ENCODE measurements around the gene C5orf52.

C5orf52 gene

DNA sequence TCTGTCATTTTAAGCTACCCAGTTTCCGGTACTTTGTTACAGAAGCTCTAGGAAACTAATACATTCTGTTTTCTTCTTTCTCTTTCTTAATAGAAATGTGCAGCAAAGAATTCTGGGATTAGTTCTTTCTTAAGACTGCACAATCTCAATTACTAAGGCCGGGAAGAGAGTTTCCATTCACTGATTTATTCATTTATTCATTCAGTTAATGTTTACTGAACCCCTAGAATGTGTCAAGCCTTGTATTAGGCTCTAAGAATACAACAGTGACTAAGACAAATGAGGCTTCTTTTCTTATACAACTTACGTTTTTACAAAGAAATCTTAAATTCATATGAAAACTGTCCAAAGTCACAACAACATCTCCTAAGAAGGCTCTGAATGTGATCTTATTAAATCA, 32.4 kb downstream of the C5orf52 start:
- ChIA-PET POLR2A (no interaction called here), CTCF (no interaction called here)
- TF ChIP-seq FOXM1 (IDR thresholded peaks at IDR 0.05; ENCODE audit: borderline replicate concordance) (no peak), BHLHE40 (IDR thresholded peaks at IDR 0.05; ENCODE audit: borderline replicate concordance) (no peak), L3MBTL2 (conservative IDR thresholded peaks at IDR 0.05) (no peak), FOXA1 (IDR thresholded peaks at IDR 0.05) (no peak), CTBP1 (IDR thresholded peaks at IDR 0.05; ENCODE audit: borderline replicate concordance) (no peak), LEF1 (IDR thresholded peaks at IDR 0.05; ENCODE audit: borderline replicate concordance) (no peak), ELF4 (IDR thresholded peaks at IDR 0.05) (no peak), SUZ12 (IDR thresholded peaks at IDR 0.05) (no peak), TARDBP (IDR thresholded peaks at IDR 0.05) (no peak), ZNF384 (IDR thresholded peaks at IDR 0.05) (no peak), HDGF (IDR thresholded peaks at IDR 0.05; ENCODE audit: borderline replicate concordance) (no peak), FOXK2 (IDR thresholded peaks at IDR 0.05) (no peak), ARNT (IDR thresholded peaks at IDR 0.05) (no peak), NFRKB (IDR thresholded peaks at IDR 0.05) (no peak), SP1 (IDR thresholded peaks at IDR 0.05) (no peak)
- TF ChIP-seq, protein P1, sequence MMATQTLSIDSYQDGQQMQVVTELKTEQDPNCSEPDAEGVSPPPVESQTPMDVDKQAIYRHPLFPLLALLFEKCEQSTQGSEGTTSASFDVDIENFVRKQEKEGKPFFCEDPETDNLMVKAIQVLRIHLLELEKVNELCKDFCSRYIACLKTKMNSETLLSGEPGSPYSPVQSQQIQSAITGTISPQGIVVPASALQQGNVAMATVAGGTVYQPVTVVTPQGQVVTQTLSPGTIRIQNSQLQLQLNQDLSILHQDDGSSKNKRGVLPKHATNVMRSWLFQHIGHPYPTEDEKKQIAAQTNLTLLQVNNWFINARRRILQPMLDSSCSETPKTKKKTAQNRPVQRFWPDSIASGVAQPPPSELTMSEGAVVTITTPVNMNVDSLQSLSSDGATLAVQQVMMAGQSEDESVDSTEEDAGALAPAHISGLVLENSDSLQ (IDR thresholded peaks at IDR 0.05), result no peak
- no peak for DNase-seq (ENCODE audit: extremely low spot score)

DNA sequence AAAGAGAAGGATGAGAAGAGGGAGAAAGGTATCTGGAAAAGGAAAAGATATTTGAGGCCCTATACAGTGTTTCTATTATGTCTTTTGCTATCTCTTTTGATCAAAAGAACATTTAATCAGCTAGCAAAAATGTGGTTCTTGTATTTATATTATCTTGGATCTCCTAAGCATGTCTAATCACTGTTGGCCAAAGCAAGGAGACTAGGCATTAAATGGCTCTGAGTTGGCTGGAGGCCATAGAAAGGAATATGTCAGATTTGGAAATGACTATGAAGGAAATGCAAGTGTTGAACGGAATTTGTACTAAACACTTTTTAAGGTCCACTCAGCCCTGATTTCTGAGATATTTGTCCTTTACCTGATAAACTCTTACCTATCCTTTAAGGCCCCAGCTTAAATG, 37.5 kb downstream of the C5orf52 start:
- ChIA-PET CTCF (interaction anchor here (0.9 kb wide), 1 partner anchor 10 kb away, joined by 4 read pairs; no protein-coding TSS in a partner anchor), POLR2A (no interaction called here)
- TF ChIP-seq CTBP1 (IDR thresholded peaks at IDR 0.05; ENCODE audit: borderline replicate concordance) (no peak), LEF1 (IDR thresholded peaks at IDR 0.05; ENCODE audit: borderline replicate concordance) (no peak)
- DNase-seq (ENCODE audit: extremely low spot score), result no peak

GRCh38 chr5:157709346-157709745, 38.0 kb downstream of the C5orf52 start:
- ChIA-PET CTCF (no interaction called here), POLR2A (no interaction called here)
- DNase-seq (ENCODE audit: extremely low spot score), result no peak
- TF ChIP-seq SUZ12 (IDR thresholded peaks at IDR 0.05), result no peak
- no peak for TF ChIP-seq FOXM1 (IDR thresholded peaks at IDR 0.05; ENCODE audit: borderline replicate concordance)

- DNase-seq (ENCODE audit: extremely low spot score), result no peak
- POLR2A ChIA-PET, result no interaction called here
- CTCF ChIA-PET, result no interaction called here
- TF ChIP-seq LEF1 (IDR thresholded peaks at IDR 0.05; ENCODE audit: borderline replicate concordance), result no peak
- no peak for TF ChIP-seq HDGF (IDR thresholded peaks at IDR 0.05; ENCODE audit: borderline replicate concordance)
- no peak for TF ChIP-seq TARDBP (IDR thresholded peaks at IDR 0.05)
- no peak for TF ChIP-seq SP1 (IDR thresholded peaks at IDR 0.05)
- no peak for TF ChIP-seq ELF4 (IDR thresholded peaks at IDR 0.05)
- no peak for TF ChIP-seq ARNT (IDR thresholded peaks at IDR 0.05)
- TF ChIP-seq, protein P1 (IDR thresholded peaks at IDR 0.05), result no peak
- TF ChIP-seq FOXK2 (IDR thresholded peaks at IDR 0.05), result no peak
- TF ChIP-seq NFRKB (IDR thresholded peaks at IDR 0.05), result no peak
- TF ChIP-seq CTBP1 (IDR thresholded peaks at IDR 0.05; ENCODE audit: borderline replicate concordance), result no peak
- TF ChIP-seq L3MBTL2 (conservative IDR thresholded peaks at IDR 0.05), result no peak
- TF ChIP-seq BHLHE40 (IDR thresholded peaks at IDR 0.05; ENCODE audit: borderline replicate concordance), result no peak
- TF ChIP-seq SUZ12 (IDR thresholded peaks at IDR 0.05), result no peak
- TF ChIP-seq ZNF384 (IDR thresholded peaks at IDR 0.05), result no peak
- TF ChIP-seq FOXM1 (IDR thresholded peaks at IDR 0.05; ENCODE audit: borderline replicate concordance), result no peak
- no peak for TF ChIP-seq FOXA1 (IDR thresholded peaks at IDR 0.05)
These were observed 39.1 kb downstream of the C5orf52 start for GRCh38 chr5:157710431-157710830.

DNA sequence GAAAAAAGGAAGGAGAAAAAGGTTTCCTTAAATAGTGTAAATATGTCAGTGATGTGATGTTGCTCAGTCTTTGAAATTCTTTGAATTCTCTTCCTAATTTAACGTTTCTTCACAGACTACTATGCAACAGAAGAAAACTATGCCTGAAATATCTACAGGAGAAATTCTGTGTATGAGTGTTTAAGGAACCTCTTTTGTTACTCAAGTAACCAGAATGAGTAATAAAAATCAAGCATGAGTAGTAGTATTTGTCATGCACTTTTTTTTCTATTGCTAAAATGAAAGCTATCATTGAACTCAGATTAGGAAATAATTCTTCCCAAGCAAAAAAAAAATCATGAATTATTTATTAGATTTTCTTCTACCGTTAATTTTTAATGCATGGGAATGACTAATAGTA, 39.5 kb downstream of the C5orf52 start:
- no peak for DNase-seq (ENCODE audit: extremely low spot score)
- TF ChIP-seq, protein P1 (IDR thresholded peaks at IDR 0.05), result no peak
- TF ChIP-seq FOXA1 (IDR thresholded peaks at IDR 0.05) (no peak), NFRKB (IDR thresholded peaks at IDR 0.05) (no peak), ELF4 (IDR thresholded peaks at IDR 0.05) (no peak), L3MBTL2 (conservative IDR thresholded peaks at IDR 0.05) (no peak), SUZ12 (IDR thresholded peaks at IDR 0.05) (no peak), ZNF384 (IDR thresholded peaks at IDR 0.05) (no peak), ARNT (IDR thresholded peaks at IDR 0.05) (no peak), FOXK2 (IDR thresholded peaks at IDR 0.05) (no peak), LEF1 (IDR thresholded peaks at IDR 0.05; ENCODE audit: borderline replicate concordance) (no peak), HDGF (IDR thresholded peaks at IDR 0.05; ENCODE audit: borderline replicate concordance) (no peak), SP1 (IDR thresholded peaks at IDR 0.05) (no peak), BHLHE40 (IDR thresholded peaks at IDR 0.05; ENCODE audit: borderline replicate concordance) (no peak), CTBP1 (IDR thresholded peaks at IDR 0.05; ENCODE audit: borderline replicate concordance) (no peak), TARDBP (IDR thresholded peaks at IDR 0.05) (no peak), FOXM1 (IDR thresholded peaks at IDR 0.05; ENCODE audit: borderline replicate concordance) (no peak)
- CTCF ChIA-PET, result no interaction called here
- POLR2A ChIA-PET, result no interaction called here

DNA sequence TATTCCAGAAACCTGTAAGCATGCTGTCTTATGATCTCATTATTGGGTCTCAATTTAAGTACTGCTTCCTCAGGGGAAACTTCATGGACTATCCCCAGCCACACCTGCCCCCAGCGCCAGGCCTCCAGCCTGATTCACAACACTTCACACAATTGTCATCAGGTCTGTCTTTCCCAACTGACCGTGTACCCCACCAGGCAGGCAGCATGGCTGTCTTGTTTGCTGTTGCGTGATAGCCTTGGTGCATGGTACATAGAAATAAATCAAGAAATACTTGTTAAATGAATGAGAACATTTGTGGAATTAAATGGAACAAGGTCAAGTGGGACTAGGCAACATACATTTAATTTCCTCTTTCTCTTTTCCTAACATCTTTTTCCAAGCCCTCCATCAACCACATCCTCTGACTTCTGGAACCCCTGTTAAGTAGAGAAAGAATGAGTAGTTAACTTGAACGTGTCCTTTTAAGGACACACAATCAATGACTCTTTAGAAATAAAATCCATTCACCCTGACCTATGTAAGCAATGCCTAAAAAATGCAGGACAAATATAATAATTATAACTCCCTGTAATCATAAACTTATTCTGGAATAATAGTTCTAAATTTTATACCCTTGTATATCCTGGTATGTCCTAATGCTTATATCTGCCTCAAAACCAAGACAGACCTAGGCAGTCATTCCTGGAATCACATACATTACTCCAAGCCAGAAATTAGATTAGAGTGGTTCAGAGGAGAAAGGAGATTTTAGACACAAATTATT, 42.7 kb downstream of the C5orf52 start:
- no peak for DNase-seq (ENCODE audit: extremely low spot score)
- TF ChIP-seq L3MBTL2 (conservative IDR thresholded peaks at IDR 0.05) (no peak), SP1 (IDR thresholded peaks at IDR 0.05) (no peak), BHLHE40 (IDR thresholded peaks at IDR 0.05; ENCODE audit: borderline replicate concordance) (no peak), FOXK2 (IDR thresholded peaks at IDR 0.05) (no peak), HDGF (IDR thresholded peaks at IDR 0.05; ENCODE audit: borderline replicate concordance) (no peak), ZNF384 (IDR thresholded peaks at IDR 0.05) (no peak), LEF1 (IDR thresholded peaks at IDR 0.05; ENCODE audit: borderline replicate concordance) (no peak), SUZ12 (IDR thresholded peaks at IDR 0.05) (no peak), FOXA1 (IDR thresholded peaks at IDR 0.05) (no peak), TARDBP (IDR thresholded peaks at IDR 0.05) (no peak), NFRKB (IDR thresholded peaks at IDR 0.05) (no peak), ARNT (IDR thresholded peaks at IDR 0.05) (no peak), FOXM1 (IDR thresholded peaks at IDR 0.05; ENCODE audit: borderline replicate concordance) (no peak), ELF4 (IDR thresholded peaks at IDR 0.05) (no peak), CTBP1 (IDR thresholded peaks at IDR 0.05; ENCODE audit: borderline replicate concordance) (no peak)
- TF ChIP-seq, protein P1 (IDR thresholded peaks at IDR 0.05), result no peak
- CTCF ChIA-PET, result no interaction called here
- POLR2A ChIA-PET, result no interaction called here
